NCI-H1694 treated with DMSO at 0.1 percent for 48 hours (cell line): Measurements from ENCODE around the gene SEC14L2.

Experiments used
- DNase-seq: peaks from one replicate; lab custom pipeline; 2025; lab: John Stamatoyannopoulos, UW

Gene SEC14L2

GRCh38 chr22:30396871-30397655, at the start of gene SEC14L2:
SEC14L2 (plus strand) TSS chr22:30397018; CDS start chr22:30397117, 99 bp downstream.
- peak; percentile 32 for DNase-seq

GRCh38 chr22:30347255-30347892, 49.4 kb upstream of the SEC14L2 start:
- DNase-seq = no peak

- no peak for DNase-seq
Observed at GRCh38 chr22:30348404-30348803, 48.4 kb upstream of the SEC14L2 start.

- DNase-seq = no peak
Observed at GRCh38 chr22:30348809-30349208, 48.0 kb upstream of the SEC14L2 start.

GRCh38 chr22:30351226-30351625, 45.6 kb upstream of the SEC14L2 start:
- DNase-seq = no peak

GRCh38 chr22:30354644-30355043, 42.2 kb upstream of the SEC14L2 start:
- no peak for DNase-seq

GRCh38 chr22:30356449-30357235, 40.2 kb upstream of the SEC14L2 start, which contains the start of the genes CCDC157 and SF3A1:
CCDC157 (plus strand) TSS chr22:30357007; CDS start chr22:30366001, 8,994 bp downstream.
SF3A1 (minus strand) TSS chr22:30356894; CDS start chr22:30356792, 102 bp downstream.
- peak; percentile 68 for DNase-seq

GRCh38 chr22:30357236-30357570, 39.6 kb upstream of the SEC14L2 start:
- no peak for DNase-seq

- DNase-seq = no peak
Observed at GRCh38 chr22:30357650-30358215, 39.1 kb upstream of the SEC14L2 start.

GRCh38 chr22:30358541-30358940, 38.3 kb upstream of the SEC14L2 start:
- DNase-seq = no peak

GRCh38 chr22:30361916-30362650, 34.7 kb upstream of the SEC14L2 start:
- DNase-seq = no peak

- DNase-seq = no peak
Observed at GRCh38 chr22:30362651-30363281, 34.1 kb upstream of the SEC14L2 start.

GRCh38 chr22:30365891-30366290, 30.9 kb upstream of the SEC14L2 start:
- no peak for DNase-seq

GRCh38 chr22:30368420-30368819, 28.4 kb upstream of the SEC14L2 start:
- DNase-seq = no peak

GRCh38 chr22:30370641-30371230, 26.1 kb upstream of the SEC14L2 start:
- DNase-seq = peak; percentile 1

GRCh38 chr22:30371321-30371720, 25.5 kb upstream of the SEC14L2 start:
- DNase-seq = no peak

- no peak for DNase-seq
Observed at GRCh38 chr22:30371981-30372380, 24.8 kb upstream of the SEC14L2 start.

GRCh38 chr22:30372915-30373314, 23.9 kb upstream of the SEC14L2 start:
- DNase-seq = no peak

- DNase-seq = no peak
Observed at GRCh38 chr22:30373331-30374325, 23.2 kb upstream of the SEC14L2 start.
